ENCODE data around the gene PLEK2. TPM values are rescaled to one million over a fixed set of nuclear protein-coding genes. Genes with fewer than 3 reads are reported as not detected.
"Not testable (repeated sequence)": the region's sequence is repeated elsewhere in the genome, so short reads cannot be mapped to it uniquely, and the experiment has no call there.

PLEK2 gene
- 0.34 and 0.64 TPM in 2 replicates for total RNA-seq (2014; rRNA removed)
- polyA plus RNA-seq (2012), result 0.67 TPM

- DNase-seq (ENCODE audit: low read depth), result no peak
These were observed at the start of gene PLEK2 for GRCh38 chr14:67411820-67412421. TSS of gene PLEK2 (minus strand) at chr14:67412165. CDS start at chr14:67412059, 106 bp downstream.

- peak; percentile 32 for DNase-seq (ENCODE audit: low read depth)
These were observed 49.5 kb upstream of the PLEK2 start for GRCh38 chr14:67461341-67461985.

GRCh38 chr14:67459336-67459735, 47.4 kb upstream of the PLEK2 start:
- no peak for DNase-seq (ENCODE audit: low read depth)

- DNase-seq (ENCODE audit: low read depth), result no peak
These were observed 45.8 kb upstream of the PLEK2 start for GRCh38 chr14:67457782-67458181.

- DNase-seq (ENCODE audit: low read depth), result no peak
These were observed 44.8 kb upstream of the PLEK2 start for GRCh38 chr14:67456732-67457131.

GRCh38 chr14:67453575-67454300, 41.8 kb upstream of the PLEK2 start:
- no peak for DNase-seq (ENCODE audit: low read depth)

GRCh38 chr14:67451667-67452066, 39.7 kb upstream of the PLEK2 start:
- not testable (repeated sequence) for DNase-seq (ENCODE audit: low read depth)

- no peak for DNase-seq (ENCODE audit: low read depth)
These were observed 37.1 kb upstream of the PLEK2 start for GRCh38 chr14:67449096-67449495.

GRCh38 chr14:67447033-67447381, 35.0 kb upstream of the PLEK2 start:
- no peak for DNase-seq (ENCODE audit: low read depth)

- no peak for DNase-seq (ENCODE audit: low read depth)
These were observed 34.5 kb upstream of the PLEK2 start for GRCh38 chr14:67446371-67447032.

GRCh38 chr14:67444395-67444794, 32.4 kb upstream of the PLEK2 start:
- DNase-seq (ENCODE audit: low read depth), result no peak

GRCh38 chr14:67442139-67442906, 30.4 kb upstream of the PLEK2 start:
- no peak for DNase-seq (ENCODE audit: low read depth)

- no peak for DNase-seq (ENCODE audit: low read depth)
These were observed 29.7 kb upstream of the PLEK2 start for GRCh38 chr14:67441672-67442071.

GRCh38 chr14:67441256-67441655, 29.3 kb upstream of the PLEK2 start:
- DNase-seq (ENCODE audit: low read depth), result no peak

GRCh38 chr14:67440513-67440912, 28.5 kb upstream of the PLEK2 start:
- no peak for DNase-seq (ENCODE audit: low read depth)

GRCh38 chr14:67438969-67439368, 27.0 kb upstream of the PLEK2 start:
- DNase-seq (ENCODE audit: low read depth), result no peak

GRCh38 chr14:67436006-67436866, 24.3 kb upstream of the PLEK2 start:
- DNase-seq (ENCODE audit: low read depth), result no peak

- DNase-seq (ENCODE audit: low read depth), result no peak
These were observed 23.6 kb upstream of the PLEK2 start for GRCh38 chr14:67435603-67436002.

GRCh38 chr14:67432050-67432564, 20.1 kb upstream of the PLEK2 start:
- no peak for DNase-seq (ENCODE audit: low read depth)

- DNase-seq (ENCODE audit: low read depth), result no peak
These were observed 17.7 kb upstream of the PLEK2 start for GRCh38 chr14:67429510-67430205.
